ENCODE measurements around the gene KCNT2. TPM values are rescaled to one million over a fixed set of nuclear protein-coding genes. Genes with fewer than 3 reads are reported as not detected.
A peak's percentile ranks its signal among the peaks of the same experiment; 100 is the strongest.

The KCNT2 gene
- total RNA-seq, 1 experiment from 2014 or later: 9.1 TPM

- H4K20me1 ChIP-seq (ENCODE audit: control insufficient read depth, insufficient read depth, insufficient read length): no peaks in the 10 kb centered on the region
- H3K27me3 Mint-ChIP-seq (ENCODE audit: low read depth): no peaks in the 10 kb centered on the region
Measured at GRCh38 chr1:196501760-196502428, 106.3 kb downstream of the KCNT2 start.

More at GRCh38 chr1:196501760-196502428, 106.3 kb downstream of the KCNT2 start:
- Mint-ChIP-seq H3K36me3 (ENCODE audit: insufficient read depth in 1 of 3, low read depth in 3 of 3) (peaks cover 4 to 9% (median 9%) of the 10 kb centered on the region in 3 experiments), H3K9me3 (peaks cover 0 to 2% of the 10 kb centered on the region in 2 experiments; a peak in 2 of 5 replicates), H3K27ac (peak overlapping the region in 1 of 3 experiments; percentile 84; a peak in 3 of 7 replicates), H3K4me1 (peaks cover 10 to 12% of the 10 kb centered on the region in 2 experiments), H3K4me3 (no peak overlapping the region)
- no peak overlapping the region for H3K9ac ChIP-seq (ENCODE audit: extremely low read depth, insufficient read length, low read length)
- no peak overlapping the region for H2AFZ ChIP-seq (ENCODE audit: low read length)
- no CpG with 5 or more reads among the region's 8 CpGs for WGBS (ENCODE audit: extremely low coverage, insufficient read length, low lambda C conversion rate)
- H2BK120ac ChIP-seq (ENCODE audit: low read depth, low read length, poor library complexity, severe bottlenecking): no peak overlapping the region
- H3K4ac ChIP-seq (ENCODE audit: low read depth, low read length): no peak overlapping the region
- DNase-seq: no peak
- H3K23ac ChIP-seq (ENCODE audit: insufficient read length, low read depth, low read length): no peak overlapping the region
- no peak overlapping the region for H3K4me2 ChIP-seq (ENCODE audit: insufficient read depth, insufficient read length, low read length)
- no peaks in the 10 kb centered on the region for H3K4me1 ChIP-seq (ENCODE audit: insufficient read depth, low read length)
- no peaks in the 10 kb centered on the region for H3K79me1 ChIP-seq (ENCODE audit: insufficient read depth, low read depth, low read length, poor library complexity, severe bottlenecking)
- H3K9me3 ChIP-seq (ENCODE audit: control insufficient read depth, low read depth, low read length): no peaks in the 10 kb centered on the region
- H3K18ac ChIP-seq (ENCODE audit: insufficient read length, low read depth, low read length): no peak overlapping the region
- no peak overlapping the region for H2BK20ac ChIP-seq (ENCODE audit: low read depth, low read length, poor library complexity, severe bottlenecking)
- no peak overlapping the region for H3T11ph ChIP-seq (ENCODE audit: low read length)
- TF ChIP-seq, protein P1, sequence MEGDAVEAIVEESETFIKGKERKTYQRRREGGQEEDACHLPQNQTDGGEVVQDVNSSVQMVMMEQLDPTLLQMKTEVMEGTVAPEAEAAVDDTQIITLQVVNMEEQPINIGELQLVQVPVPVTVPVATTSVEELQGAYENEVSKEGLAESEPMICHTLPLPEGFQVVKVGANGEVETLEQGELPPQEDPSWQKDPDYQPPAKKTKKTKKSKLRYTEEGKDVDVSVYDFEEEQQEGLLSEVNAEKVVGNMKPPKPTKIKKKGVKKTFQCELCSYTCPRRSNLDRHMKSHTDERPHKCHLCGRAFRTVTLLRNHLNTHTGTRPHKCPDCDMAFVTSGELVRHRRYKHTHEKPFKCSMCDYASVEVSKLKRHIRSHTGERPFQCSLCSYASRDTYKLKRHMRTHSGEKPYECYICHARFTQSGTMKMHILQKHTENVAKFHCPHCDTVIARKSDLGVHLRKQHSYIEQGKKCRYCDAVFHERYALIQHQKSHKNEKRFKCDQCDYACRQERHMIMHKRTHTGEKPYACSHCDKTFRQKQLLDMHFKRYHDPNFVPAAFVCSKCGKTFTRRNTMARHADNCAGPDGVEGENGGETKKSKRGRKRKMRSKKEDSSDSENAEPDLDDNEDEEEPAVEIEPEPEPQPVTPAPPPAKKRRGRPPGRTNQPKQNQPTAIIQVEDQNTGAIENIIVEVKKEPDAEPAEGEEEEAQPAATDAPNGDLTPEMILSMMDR (conservative IDR thresholded peaks at IDR 0.05): no peak
- no peak overlapping the region for H2BK15ac ChIP-seq (ENCODE audit: low read depth, low read length)
- H3K14ac ChIP-seq (ENCODE audit: insufficient read depth, low read length): no peak overlapping the region
- H3K23me2 ChIP-seq (ENCODE audit: insufficient read length, low read depth, low read length, poor library complexity, severe bottlenecking): no peaks in the 10 kb centered on the region
- H3K27me3 ChIP-seq (ENCODE audit: insufficient read depth, low read length): no peaks in the 10 kb centered on the region
- no peak overlapping the region for H2AK5ac ChIP-seq (ENCODE audit: insufficient read length, low read length)
- H3K56ac ChIP-seq (ENCODE audit: insufficient read length, low read depth, low read length): no peak overlapping the region
- H2BK5ac ChIP-seq (ENCODE audit: insufficient read length, low read length): no peak overlapping the region
- H4K91ac ChIP-seq (ENCODE audit: insufficient read length, low read depth, low read length): no peak overlapping the region
- H3K79me2 ChIP-seq (ENCODE audit: insufficient read depth, low read length): no peaks in the 10 kb centered on the region; the same call in 1 of the 2 replicates
- H4K8ac ChIP-seq (replicated peaks; ENCODE audit: insufficient read length, low read depth, low read length): no peak overlapping the region
- H2BK12ac ChIP-seq (ENCODE audit: insufficient read length, low read depth, low read length): no peak overlapping the region
- no peak overlapping the region for H3K27ac ChIP-seq (ENCODE audit: insufficient read length, low read depth, low read length)
- H4K5ac ChIP-seq (ENCODE audit: insufficient read length, low read depth, low read length): no peak overlapping the region

Measured in H9 (cell line).